Uterus (tissue), 4 donors: Measurements from ENCODE around the gene ZNF438. TPM values are rescaled to one million over a fixed set of nuclear protein-coding genes. Genes with fewer than 3 reads are reported as not detected.
"Not testable (repeated sequence)": the region's sequence is repeated elsewhere in the genome, so short reads cannot be mapped to it uniquely, and the experiment has no call there.

Source experiments
- DNase-seq, 2 donors: peaks; one replicate each; pipeline ENCODE4 v3.0.0-alpha.2; 2019 to 2020
- H3K27ac ChIP-seq, 2 donors: fragments of 200-600 bp; sonication (generic); 1 replicate in 1 of 2; 2 replicates in 1 of 2; pipeline ENCODE4 v1.5.1; 2016 to 2018
- H3K27me3 ChIP-seq, 2 donors: fragments of 200-600 bp; sonication (generic); one replicate each; pipeline ENCODE4 v1.5.1; 2018 to 2019; ENCODE audit warnings: control low read depth in 1 of 2
- H3K36me3 ChIP-seq, 2 donors: fragments of 200-600 bp; sonication (generic); one replicate each; pipeline ENCODE4 v1.5.1; 2019; ENCODE audit warnings: control low read depth in 1 of 2
- H3K4me1 ChIP-seq, 2 donors: fragments of 200-600 bp; sonication (generic); one replicate each; pipeline ENCODE4 v1.5.1; 2018 to 2019; ENCODE audit warnings: control low read depth in 1 of 2
- H3K4me3 ChIP-seq, 2 donors: fragments of 200-600 bp; sonication (generic); 1 replicate in 1 of 2; 2 replicates in 1 of 2; pipeline ENCODE4 v1.5.1; 2018 to 2019; ENCODE audit warnings: mild to moderate bottlenecking in 1 of 2
- H3K9me3 ChIP-seq, 2 donors: fragments of 200-600 bp; sonication (generic); one replicate each; pipeline ENCODE4 v1.5.1; 2019; ENCODE audit warnings: control low read depth in 1 of 2
- POLR2A ChIP-seq, 2 donors: fragments of 450-650 bp; IDR thresholded peaks; one replicate each; pipeline ENCODE4 v1.6.1; 2016; ENCODE audit warnings: antibody characterized with exemption in 2 of 2, mild to moderate bottlenecking in 1 of 2, moderate library complexity in 1 of 2
- intact Hi-C: fragments of 100-400 bp; cut with DNase I; formaldehyde crosslinking; loops from one replicate; pipeline ENCODE4 v1.15.1; 2023; ENCODE audit warnings: low total_unique reads
- total RNA-seq, 4 donors: library from RNA; depleted of rRNA in 3 of 4; stranded (reverse); fragments of >200 nt in 3 of 4; gene quantifications; one replicate each; pipeline versions ENCODE4 v1.1.0 to v1.2.4, GENCODE V29; 2014 to 2023
- TF ChIP-seq, protein P1 (sequence below), 4 experiments: fragments of 200-600 bp in 2 of 4; fragments of 450-650 bp in 2 of 4; sonication (generic) in 2 of 4; IDR thresholded peaks; one replicate each; pipeline ENCODE4 v1.5.1; 2016 to 2019; ENCODE audit warnings: antibody characterized with exemption in 4 of 4, mild to moderate bottlenecking in 2 of 4, moderate library complexity in 1 of 4
- donor health status: DM: yes; HTN: yes; CAD: no.

The ZNF438 gene
- total RNA-seq, 4 donors from 2014 or later, result 5.8 to 24.6 (median 18.4) TPM

DNA sequence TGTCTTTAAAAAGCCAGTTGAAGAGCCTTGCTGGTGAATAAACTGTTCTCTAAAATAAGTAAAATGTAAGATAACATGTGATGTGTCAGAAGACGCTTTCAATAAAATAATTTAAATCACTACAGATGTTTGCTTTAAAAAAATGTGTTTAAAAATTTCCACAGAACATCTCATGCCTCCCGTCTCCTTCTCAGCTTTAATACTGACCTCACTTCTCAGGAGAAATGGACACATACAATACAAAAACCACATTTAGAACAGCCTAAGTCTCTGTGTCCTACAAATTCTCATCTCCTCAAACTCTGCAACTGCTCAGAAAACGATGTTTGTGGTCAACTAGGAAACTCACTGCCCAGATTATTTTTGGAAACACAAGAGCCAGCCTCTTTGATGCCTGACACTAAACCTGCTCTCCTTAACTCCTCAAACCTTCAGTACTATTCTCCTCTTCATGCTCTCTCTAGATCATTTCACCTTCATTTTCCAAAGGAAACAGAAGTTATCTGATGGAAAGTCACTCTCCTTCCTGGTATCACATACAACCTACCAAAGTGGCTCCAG, 120.3 kb downstream of the ZNF438 start:
- intact Hi-C loops, result no loop called here

DNA sequence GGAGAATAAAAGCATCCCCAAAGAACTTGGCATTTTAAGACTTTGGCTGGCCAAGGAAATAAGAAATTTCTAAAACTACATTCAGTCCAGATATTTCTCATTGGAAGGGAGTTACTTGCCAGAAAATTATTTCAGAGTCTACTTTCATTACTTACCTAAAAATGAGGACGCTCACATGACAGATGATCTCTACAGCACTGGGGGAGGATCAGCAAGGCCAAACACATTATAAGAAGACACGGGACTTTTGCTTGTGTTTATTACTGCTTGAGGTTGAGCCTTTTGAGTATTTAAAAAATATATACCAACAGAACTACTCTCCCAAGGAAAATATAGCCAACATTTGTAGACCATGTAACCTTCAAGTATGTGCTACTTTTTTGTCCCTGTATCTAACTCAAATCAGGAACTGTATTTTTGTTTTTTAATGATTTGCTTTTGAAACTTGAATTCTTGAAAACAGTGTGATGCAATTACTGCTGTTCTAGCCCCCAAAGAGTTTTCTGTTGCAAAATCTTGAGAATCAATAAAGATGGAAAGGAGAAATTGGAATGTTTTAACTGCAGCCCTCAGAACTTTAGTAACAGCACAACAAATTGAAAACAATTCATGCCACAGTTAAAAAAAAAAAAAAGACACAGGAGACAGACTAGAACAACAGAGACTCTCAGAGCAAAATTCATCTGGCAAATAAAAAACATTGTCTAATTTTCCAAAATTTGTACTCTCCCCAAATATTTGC, 128.1 kb downstream of the ZNF438 start:
- intact Hi-C loops, result no loop called here
- peak overlapping the region; percentile 50 to 59 for H3K27ac ChIP-seq

More for the DNA sequence above, 120.3 kb downstream of the ZNF438 start:
- H3K4me3 ChIP-seq, result no peak overlapping the region
- H3K36me3 ChIP-seq, result no peaks in the 10 kb centered on the region
- H3K27me3 ChIP-seq, result no peaks in the 10 kb centered on the region
- H3K27ac ChIP-seq, result peak overlapping the region; percentile 21 to 52
- TF ChIP-seq, protein P1, sequence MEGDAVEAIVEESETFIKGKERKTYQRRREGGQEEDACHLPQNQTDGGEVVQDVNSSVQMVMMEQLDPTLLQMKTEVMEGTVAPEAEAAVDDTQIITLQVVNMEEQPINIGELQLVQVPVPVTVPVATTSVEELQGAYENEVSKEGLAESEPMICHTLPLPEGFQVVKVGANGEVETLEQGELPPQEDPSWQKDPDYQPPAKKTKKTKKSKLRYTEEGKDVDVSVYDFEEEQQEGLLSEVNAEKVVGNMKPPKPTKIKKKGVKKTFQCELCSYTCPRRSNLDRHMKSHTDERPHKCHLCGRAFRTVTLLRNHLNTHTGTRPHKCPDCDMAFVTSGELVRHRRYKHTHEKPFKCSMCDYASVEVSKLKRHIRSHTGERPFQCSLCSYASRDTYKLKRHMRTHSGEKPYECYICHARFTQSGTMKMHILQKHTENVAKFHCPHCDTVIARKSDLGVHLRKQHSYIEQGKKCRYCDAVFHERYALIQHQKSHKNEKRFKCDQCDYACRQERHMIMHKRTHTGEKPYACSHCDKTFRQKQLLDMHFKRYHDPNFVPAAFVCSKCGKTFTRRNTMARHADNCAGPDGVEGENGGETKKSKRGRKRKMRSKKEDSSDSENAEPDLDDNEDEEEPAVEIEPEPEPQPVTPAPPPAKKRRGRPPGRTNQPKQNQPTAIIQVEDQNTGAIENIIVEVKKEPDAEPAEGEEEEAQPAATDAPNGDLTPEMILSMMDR (IDR thresholded peaks at IDR 0.05), result no peak
- no peak for TF ChIP-seq POLR2A (IDR thresholded peaks at IDR 0.05)
- no peaks in the 10 kb centered on the region for H3K9me3 ChIP-seq
- no peaks in the 10 kb centered on the region for H3K4me1 ChIP-seq
- DNase-seq, result no peak

DNA sequence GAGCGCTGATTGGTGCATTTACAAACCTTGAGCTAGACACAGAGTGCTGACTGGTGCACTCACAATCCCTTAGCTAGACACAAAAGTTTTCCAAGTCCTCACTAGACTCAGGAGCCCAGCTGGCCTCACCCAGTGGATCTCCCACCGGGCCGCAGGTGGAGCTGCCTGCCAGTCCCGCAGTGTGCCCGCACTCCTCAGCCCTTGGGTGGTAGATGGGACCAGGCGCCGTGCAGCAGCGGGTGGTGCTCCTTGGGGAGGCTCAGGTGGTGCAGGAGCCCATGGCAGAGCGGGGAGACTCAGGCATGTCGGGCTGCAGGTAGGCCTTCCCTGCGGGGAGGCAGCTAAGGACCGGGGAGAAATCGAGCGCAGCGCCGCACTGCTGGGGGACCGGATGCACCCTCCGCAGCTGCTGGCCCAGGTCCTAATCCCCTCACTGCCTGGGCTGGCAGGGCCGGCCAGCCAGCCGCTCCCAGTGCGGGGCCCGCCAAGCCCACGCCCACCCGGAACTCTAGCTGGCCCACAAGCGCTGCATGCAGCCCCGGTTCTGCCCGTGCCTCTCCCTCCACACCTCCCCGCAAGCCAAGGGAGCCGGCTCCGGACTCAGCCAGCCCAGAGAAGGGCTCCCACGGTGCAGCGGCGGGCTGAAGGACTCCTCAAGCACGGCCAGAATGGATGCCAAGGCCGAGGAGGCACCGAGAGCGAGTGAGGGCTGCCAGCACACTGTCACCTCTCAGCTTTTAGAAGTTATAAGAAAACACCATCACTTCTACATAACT, 128.9 kb downstream of the ZNF438 start:
- H3K27me3 ChIP-seq, result no peaks in the 10 kb centered on the region
- H3K27ac ChIP-seq, result peak overlapping the region; percentile 50 to 59
- intact Hi-C loops, result no loop called here
- no peaks in the 10 kb centered on the region for H3K9me3 ChIP-seq
- peak; percentile 20 to 24 for DNase-seq
- no peak overlapping the region for H3K4me3 ChIP-seq
- H3K4me1 ChIP-seq, result no peaks in the 10 kb centered on the region
- TF ChIP-seq, protein P1 (IDR thresholded peaks at IDR 0.05), result no peak
- no peak for TF ChIP-seq POLR2A (IDR thresholded peaks at IDR 0.05)
- H3K36me3 ChIP-seq, result no peaks in the 10 kb centered on the region

More for the DNA sequence above, 128.1 kb downstream of the ZNF438 start:
- Histone ChIP-seq H3K4me3 (no peak overlapping the region), H3K4me1 (no peaks in the 10 kb centered on the region), H3K9me3 (no peaks in the 10 kb centered on the region), H3K36me3 (no peaks in the 10 kb centered on the region), H3K27me3 (no peaks in the 10 kb centered on the region)
- DNase-seq, result no peak
- TF ChIP-seq, protein P1 (IDR thresholded peaks at IDR 0.05), result no peak

DNA sequence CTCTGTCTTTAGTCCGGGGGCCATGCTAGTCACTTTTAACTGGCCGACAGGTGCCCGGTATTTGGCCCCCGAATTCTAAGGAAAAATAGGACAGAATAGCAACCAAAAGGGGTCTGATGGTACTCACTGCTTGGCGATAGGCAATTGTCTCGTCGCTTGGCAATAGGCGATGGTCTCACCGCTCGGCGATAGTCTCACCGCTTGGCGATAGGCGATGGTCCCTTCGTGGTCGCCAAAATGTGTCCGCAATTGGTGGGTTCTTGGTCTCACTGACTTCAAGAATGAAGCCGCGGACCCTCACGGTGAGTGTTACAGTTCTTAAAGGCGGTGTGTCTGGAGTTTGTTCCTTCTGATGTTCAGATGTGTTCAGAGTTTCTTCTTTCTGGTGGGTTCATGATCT, 130.2 kb downstream of the ZNF438 start:
- H3K27ac ChIP-seq, H3K9me3 ChIP-seq, H3K27me3 ChIP-seq, H3K4me1 ChIP-seq, DNase-seq, H3K4me3 ChIP-seq, intact Hi-C loops, H3K36me3 ChIP-seq: not testable (repeated sequence)

DNA sequence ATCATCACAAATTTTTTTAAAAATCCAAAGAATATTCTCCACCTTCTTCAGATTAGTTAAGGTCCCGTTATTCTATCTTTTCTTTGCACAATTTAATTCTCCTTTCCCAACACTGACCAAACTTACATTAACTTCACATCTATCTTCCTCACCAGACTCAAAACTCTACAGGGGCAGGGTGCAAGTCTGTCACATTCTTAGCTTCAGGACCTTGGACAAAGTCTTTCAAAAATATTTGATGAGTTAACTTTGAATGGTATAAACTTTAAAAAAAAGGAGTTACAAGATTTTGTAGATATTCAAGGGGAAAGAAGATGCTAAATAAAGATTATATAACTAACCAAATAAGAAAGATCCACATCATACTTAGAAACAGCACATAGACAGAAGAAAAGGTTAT, 132.7 kb downstream of the ZNF438 start:
- TF ChIP-seq, protein P1 (IDR thresholded peaks at IDR 0.05), result no peak
- no peak for TF ChIP-seq POLR2A (IDR thresholded peaks at IDR 0.05)
- Histone ChIP-seq H3K27ac (no peak overlapping the region), H3K4me3 (no peak overlapping the region), H3K4me1 (no peaks in the 10 kb centered on the region), H3K27me3 (no peaks in the 10 kb centered on the region), H3K9me3 (no peaks in the 10 kb centered on the region), H3K36me3 (no peaks in the 10 kb centered on the region)
- intact Hi-C loops, result no loop called here
- DNase-seq, result no peak
